Measurements from ENCODE around the gene NEGR1. TPM values are rescaled to one million over a fixed set of nuclear protein-coding genes. Genes with fewer than 3 reads are reported as not detected.

NEGR1 gene
- total RNA-seq, 4 donors from 2014 or later = 34.5 to 58.8 (median 48.5) TPM

- Histone ChIP-seq H3K27ac (replicated peaks in 1 of 4) (no peak overlapping the region), H3K9me3 (no peaks in the 10 kb centered on the region), H3K4me3 (no peak overlapping the region), H3K27me3 (no peaks in the 10 kb centered on the region), H3K4me1 (no peaks in the 10 kb centered on the region), H3K36me3 (no peaks in the 10 kb centered on the region)
- no peak for TF ChIP-seq POLR2AphosphoS5 (IDR thresholded peaks at IDR 0.05)
- TF ChIP-seq EP300 (IDR thresholded peaks at IDR 0.05) = no peak
- TF ChIP-seq CTCF (IDR thresholded peaks at IDR 0.05) = no peak
- no peak for TF ChIP-seq POLR2A (IDR thresholded peaks at IDR 0.05; ENCODE audit: low read depth)
- no peak for DNase-seq (ENCODE audit: extremely low spot score)
- intact Hi-C loops (cut with DNase I) = no loop called here
Measured at GRCh38 chr1:71850515-71850914, 431.8 kb downstream of the NEGR1 start.

- no peaks in the 10 kb centered on the region for H3K27me3 ChIP-seq
- no peaks in the 10 kb centered on the region for H3K36me3 ChIP-seq
- DNase-seq (ENCODE audit: extremely low spot score) = no peak
- 74% methylated on average over 2 of the region's 2 CpGs for WGBS
- no peak overlapping the region for H3K4me3 ChIP-seq
- TF ChIP-seq POLR2AphosphoS5 (IDR thresholded peaks at IDR 0.05) = no peak
- no peak for TF ChIP-seq CTCF (IDR thresholded peaks at IDR 0.05)
- no peak for TF ChIP-seq EP300 (IDR thresholded peaks at IDR 0.05)
- intact Hi-C loops (cut with DNase I) = no loop called here
- no peak overlapping the region for H3K27ac ChIP-seq (replicated peaks in 1 of 4)
- no peaks in the 10 kb centered on the region for H3K9me3 ChIP-seq
- H3K4me1 ChIP-seq = no peaks in the 10 kb centered on the region
Measured at GRCh38 chr1:71843012-71843411, 439.3 kb downstream of the NEGR1 start.

GRCh38 chr1:71839876-71840275 is 442.5 kb downstream of the NEGR1 start:
- no peak for DNase-seq (ENCODE audit: extremely low spot score)
- Histone ChIP-seq H3K27ac (replicated peaks in 1 of 4) (no peak overlapping the region), H3K27me3 (no peaks in the 10 kb centered on the region), H3K4me1 (peaks cover 2 to 6% (median 4%) of the 10 kb centered on the region in 4 donors), H3K36me3 (no peaks in the 10 kb centered on the region), H3K4me3 (no peak overlapping the region), H3K9me3 (no peaks in the 10 kb centered on the region)
- TF ChIP-seq CTCF (IDR thresholded peaks at IDR 0.05) (no peak), POLR2AphosphoS5 (IDR thresholded peaks at IDR 0.05) (no peak), POLR2A (IDR thresholded peaks at IDR 0.05; ENCODE audit: low read depth) (no peak), EP300 (IDR thresholded peaks at IDR 0.05) (no peak)
- intact Hi-C loops (cut with DNase I) = no loop called here
- 68% methylated on average over 4 of the region's 4 CpGs for WGBS

GRCh38 chr1:71836904-71837303 is 445.4 kb downstream of the NEGR1 start:
- Histone ChIP-seq H3K36me3 (no peaks in the 10 kb centered on the region), H3K9me3 (no peaks in the 10 kb centered on the region), H3K4me1 (peaks cover 6 to 14% (median 9%) of the 10 kb centered on the region in 4 donors), H3K27ac (replicated peaks in 1 of 4) (no peak overlapping the region), H3K27me3 (no peaks in the 10 kb centered on the region), H3K4me3 (no peak overlapping the region)
- intact Hi-C loops (cut with DNase I) = no loop called here
- TF ChIP-seq POLR2AphosphoS5 (IDR thresholded peaks at IDR 0.05) = no peak
- no peak for TF ChIP-seq CTCF (IDR thresholded peaks at IDR 0.05)
- no peak for TF ChIP-seq EP300 (IDR thresholded peaks at IDR 0.05)
- no peak for TF ChIP-seq POLR2A (IDR thresholded peaks at IDR 0.05; ENCODE audit: low read depth)
- DNase-seq (ENCODE audit: extremely low spot score) = no peak
- WGBS = 73% methylated on average over 2 of the region's 2 CpGs

GRCh38 chr1:71835442-71835813 is 446.9 kb downstream of the NEGR1 start:
- Histone ChIP-seq H3K4me1 (peaks cover 6 to 14% (median 9%) of the 10 kb centered on the region in 4 donors), H3K4me3 (no peak overlapping the region), H3K9me3 (no peaks in the 10 kb centered on the region), H3K27me3 (no peaks in the 10 kb centered on the region), H3K36me3 (no peaks in the 10 kb centered on the region), H3K27ac (replicated peaks in 1 of 4) (no peak overlapping the region)
- no peak for DNase-seq (ENCODE audit: extremely low spot score)
- intact Hi-C loops (cut with DNase I) = no loop called here
- TF ChIP-seq POLR2AphosphoS5 (IDR thresholded peaks at IDR 0.05) = no peak
